NCI-H82 treated with DMSO at 0.1 percent for 48 hours (cell line): ENCODE measurements around the gene PCDHGA5.
"Not testable (repeated sequence)": the region's sequence is repeated elsewhere in the genome, so short reads cannot be mapped to it uniquely, and the experiment has no call there.

Experiments used
- DNase-seq: peaks from one replicate; lab custom pipeline; 2025; ENCODE audit not compliant: unreplicated experiment; lab: John Stamatoyannopoulos, UW

Gene PCDHGA5

DNA sequence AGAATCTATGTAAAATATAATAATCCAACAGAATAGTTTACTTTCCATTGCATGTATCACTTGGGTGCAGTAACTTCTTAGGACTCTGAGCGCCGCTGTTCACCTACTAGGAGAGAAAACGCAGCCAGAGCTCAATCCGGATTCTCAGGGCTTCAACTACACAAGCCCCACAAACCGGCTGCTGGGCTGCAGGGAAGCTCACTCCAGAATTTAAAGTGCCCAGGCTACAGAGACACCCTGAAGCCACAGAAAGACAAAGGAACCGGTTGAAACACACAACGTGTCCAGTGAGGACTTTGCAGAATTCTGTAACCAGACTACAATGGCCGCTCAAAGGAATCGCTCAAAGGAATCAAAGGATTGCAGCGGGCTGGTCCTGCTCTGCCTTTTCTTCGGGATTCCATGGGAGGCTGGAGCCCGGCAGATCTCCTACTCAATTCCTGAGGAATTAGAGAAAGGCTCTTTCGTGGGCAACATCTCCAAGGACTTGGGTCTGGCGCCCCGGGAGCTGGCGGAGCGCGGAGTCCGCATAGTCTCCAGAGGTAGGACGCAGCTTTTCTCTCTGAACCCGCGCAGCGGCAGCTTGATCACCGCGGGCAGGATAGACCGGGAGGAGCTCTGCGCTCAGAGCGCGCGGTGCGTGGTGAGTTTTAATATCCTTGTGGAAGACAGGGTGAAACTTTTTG lies 49.0 kb downstream of the PCDHGA5 start, which contains the start of gene PCDHGA10:
TSS of gene PCDHGA10 (plus strand) at position 134 of the 686 bp plus-strand sequence. CDS start at position 323, 189 bp downstream.
- DNase-seq = no peak

- no peak for DNase-seq
These were observed 49.6 kb downstream of the PCDHGA5 start for GRCh38 chr5:141413540-141414069.

- DNase-seq = not testable (repeated sequence)
These were observed 50.7 kb downstream of the PCDHGA5 start for GRCh38 chr5:141414548-141415274.

GRCh38 chr5:141415275-141415618 lies 51.3 kb downstream of the PCDHGA5 start:
- not testable (repeated sequence) for DNase-seq
